ENCODE data around the gene ALDH1L1.
A peak's percentile ranks its signal among the peaks of the same experiment; 100 is the strongest.

Gene ALDH1L1

GRCh38 chr3:126191246-126191645, 10.9 kb upstream of the ALDH1L1 start:
- DNase-seq: no peak

DNA sequence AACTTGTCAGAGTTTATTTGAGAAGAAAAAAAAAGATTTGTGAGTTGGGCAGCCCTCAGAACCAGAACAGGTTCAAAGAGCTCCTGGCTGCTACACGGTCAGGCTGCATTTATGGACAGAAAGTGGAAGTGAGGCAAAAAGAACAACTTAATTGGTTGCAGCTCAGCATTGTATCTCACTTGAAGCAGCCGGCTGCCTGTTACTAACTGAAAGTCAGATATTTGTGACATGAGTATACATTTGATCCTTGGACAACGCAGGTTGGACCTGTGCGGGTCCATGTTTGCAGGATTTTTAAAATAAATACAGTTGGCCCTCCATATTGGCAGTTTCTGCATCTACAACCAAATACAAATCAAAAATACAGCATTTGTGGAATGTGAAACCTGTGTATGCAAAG, 7.5 kb upstream of the ALDH1L1 start:
- DNase-seq: no peak

GRCh38 chr3:126186749-126187148, 6.4 kb upstream of the ALDH1L1 start:
- DNase-seq: no peak

DNA sequence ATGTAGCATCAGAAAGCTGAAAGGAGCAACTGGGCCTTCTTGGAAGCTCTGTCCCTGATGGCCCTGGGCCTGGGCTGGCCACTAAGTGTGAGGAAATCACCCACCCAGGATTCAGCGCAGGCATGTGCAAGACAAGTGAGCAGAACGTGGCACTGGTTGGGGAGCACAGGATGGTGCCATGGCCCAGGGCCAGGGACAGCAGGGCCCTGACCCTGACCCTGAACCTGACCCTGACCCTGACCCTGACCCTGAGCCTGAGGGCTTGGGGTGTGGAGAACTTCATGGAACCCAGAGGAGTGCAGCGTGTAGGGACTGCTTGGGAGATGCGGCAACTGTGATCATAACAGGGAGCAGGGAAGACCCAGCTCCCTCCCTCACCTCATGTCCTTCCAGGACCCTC, 5.9 kb upstream of the ALDH1L1 start:
- no peak for DNase-seq

- DNase-seq: no peak
These were observed 4.1 kb upstream of the ALDH1L1 start for GRCh38 chr3:126184465-126185000.

DNA sequence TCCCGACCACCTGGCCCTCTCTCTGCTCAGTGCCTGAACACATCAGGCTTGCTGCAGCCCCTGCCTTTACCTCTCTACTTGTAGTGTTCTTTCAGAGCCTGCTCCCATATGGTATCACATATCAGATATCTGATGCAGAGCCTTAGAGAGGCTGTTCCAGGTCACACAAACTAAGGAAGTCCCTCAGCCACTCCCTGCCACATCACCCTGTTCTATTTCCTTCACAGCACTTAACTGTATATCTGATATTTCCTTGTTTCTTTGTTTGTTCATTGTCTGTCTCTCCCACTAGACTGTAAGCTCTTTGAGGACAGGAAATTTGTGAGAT, 976 bp upstream of the ALDH1L1 start:
- DNase-seq: peak; percentile 25

- DNase-seq: no peak
These were observed 435 bp downstream of the ALDH1L1 start for GRCh38 chr3:126179825-126180476.

DNA sequence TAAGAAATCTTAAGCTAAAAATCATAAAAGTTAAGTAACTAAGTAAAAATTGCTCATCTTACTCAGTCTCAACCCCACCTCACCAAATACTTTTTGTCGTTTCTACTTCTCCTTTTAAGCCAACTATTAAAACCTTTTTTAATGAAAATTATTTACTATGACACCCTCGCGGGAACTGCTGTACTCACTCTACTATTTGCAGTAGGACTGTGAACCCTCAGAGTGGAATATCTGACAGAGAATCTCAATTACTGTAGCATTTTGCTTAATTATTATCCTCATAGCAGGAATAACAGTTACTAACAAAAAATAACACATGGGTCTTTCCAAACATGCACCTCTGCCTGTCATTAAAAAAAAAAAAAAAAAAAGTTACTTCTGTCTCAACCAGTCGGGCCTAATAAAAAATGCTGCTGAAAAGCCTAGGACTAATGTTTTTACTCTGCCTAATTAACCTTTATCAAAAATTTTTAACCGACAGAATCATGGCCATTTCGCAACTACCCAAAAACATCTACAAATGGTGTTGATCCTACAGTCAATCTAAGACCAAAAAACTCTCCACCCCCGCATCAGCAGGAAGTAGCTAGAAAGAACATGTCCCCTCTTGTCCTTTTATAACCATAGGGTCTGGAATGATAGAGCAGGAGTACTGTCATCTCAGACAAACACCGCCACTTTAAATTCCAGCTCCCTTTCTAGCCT, 10.2 kb downstream of the ALDH1L1 start:
- no peak for DNase-seq

DNA sequence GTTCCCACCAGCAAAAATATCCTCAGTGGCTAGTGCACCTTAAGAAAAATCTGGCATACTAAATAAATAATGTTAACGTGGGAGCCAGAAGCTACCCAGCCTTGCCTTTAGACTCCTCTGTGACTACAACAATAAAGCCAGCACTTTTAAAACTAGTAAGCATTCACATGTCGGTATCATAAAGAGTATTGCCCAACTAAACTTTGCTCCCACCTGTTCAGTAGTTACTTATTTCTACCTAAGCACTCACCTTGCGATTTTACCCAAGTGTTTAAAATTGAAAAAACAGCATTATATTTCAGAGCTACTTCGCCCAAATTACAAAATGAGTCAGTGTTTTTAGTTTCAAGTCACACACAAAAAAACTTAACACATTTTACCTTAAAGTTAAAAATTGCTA, 12.8 kb downstream of the ALDH1L1 start:
- DNase-seq: no peak

- no peak for DNase-seq
These were observed 14.4 kb downstream of the ALDH1L1 start for GRCh38 chr3:126166009-126166408.

DNA sequence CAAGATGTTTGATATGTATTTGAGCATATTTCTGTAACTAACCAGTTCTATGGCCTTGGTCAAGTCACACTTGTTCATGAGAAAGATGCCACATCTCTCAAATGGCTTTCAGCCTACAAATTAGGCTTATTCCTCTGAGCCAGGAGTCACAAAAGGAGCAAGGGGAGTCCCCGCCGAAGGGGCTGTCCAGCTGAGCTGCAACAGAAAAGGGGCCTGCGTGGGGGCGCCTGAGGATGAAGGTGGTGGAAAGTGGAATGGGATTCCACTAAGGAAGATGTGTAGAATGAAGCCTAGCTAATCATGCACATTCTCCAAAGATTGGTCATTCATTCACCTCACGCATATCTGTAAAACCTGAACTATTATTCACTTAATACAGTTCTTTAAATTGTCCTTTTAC, 19.1 kb downstream of the ALDH1L1 start:
- DNase-seq: no peak

DNA sequence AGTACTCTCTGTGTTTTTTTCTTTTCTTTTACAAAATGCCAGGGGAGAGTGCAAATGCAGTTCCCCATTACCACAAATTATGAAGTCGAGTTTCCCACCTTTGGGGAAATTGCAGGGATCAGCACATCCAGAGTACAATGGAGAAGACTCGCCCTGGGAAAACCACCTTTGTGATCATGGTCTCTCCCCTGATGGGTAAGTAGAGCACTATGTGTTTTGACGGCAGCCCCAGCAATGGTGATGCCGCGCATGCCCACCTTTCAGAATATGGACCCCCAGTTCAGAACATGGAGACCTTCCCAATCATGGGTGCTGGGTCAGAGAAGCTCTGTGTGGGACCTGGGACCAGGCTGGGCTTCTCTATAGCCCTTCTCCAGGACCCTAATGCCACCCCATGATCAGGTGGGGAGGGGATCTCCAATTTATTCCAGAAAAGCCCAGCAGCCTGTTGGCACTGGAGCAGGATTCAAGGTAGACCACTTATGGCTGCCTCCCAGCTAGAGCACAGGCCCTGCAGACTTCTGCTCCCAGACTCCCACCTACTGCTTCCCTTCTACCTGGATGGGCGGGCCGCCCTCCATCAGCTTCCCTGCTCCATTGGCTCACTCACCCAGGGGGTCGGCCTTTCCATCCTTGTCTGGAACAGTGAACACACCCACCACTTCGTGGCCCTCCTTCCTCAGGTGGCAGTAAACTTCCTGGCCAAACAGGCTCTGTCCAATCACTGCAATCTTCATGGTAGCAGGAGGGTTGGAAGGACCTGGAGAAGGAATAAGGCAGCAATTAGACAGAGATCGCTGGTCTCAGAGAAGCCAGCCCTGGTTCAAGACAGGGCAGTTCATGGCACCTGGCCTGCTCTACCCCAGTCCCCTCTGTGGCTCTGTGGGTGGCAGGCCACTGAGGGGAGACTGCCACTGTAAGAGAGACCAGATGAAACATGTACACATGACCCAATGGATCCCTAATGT, 19.9 kb downstream of the ALDH1L1 start:
- no peak for DNase-seq

- DNase-seq: no peak
These were observed 20.9 kb downstream of the ALDH1L1 start for GRCh38 chr3:126159476-126159875.

DNA sequence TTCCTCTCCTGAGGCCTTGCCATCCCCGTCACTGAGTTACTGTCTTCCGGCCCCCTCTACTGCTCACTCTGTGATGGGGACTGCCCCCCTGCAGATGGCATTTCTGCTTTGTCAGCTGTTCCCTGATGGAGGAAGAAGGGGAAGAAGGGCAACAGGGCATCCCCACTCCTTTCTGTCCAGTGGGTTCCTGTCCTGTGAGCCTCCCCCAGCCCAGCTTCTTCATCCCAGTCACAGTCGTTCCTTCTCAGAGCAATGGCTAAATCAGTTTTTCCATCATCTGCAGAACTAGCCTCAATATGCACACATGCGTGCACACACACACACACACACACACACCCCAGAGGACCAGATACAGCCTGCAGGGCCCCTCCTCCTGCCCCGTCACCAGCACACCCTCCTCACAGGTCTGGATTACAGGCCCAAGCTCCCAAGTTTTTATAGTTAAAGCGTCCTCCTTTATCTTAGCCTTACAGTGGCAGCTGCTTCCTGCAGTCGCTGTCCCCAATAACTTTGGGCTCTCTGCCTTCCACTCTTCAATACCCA, 21.4 kb downstream of the ALDH1L1 start:
- DNase-seq: no peak

- DNase-seq: no peak
These were observed 22.1 kb downstream of the ALDH1L1 start for GRCh38 chr3:126158016-126158911.

DNA sequence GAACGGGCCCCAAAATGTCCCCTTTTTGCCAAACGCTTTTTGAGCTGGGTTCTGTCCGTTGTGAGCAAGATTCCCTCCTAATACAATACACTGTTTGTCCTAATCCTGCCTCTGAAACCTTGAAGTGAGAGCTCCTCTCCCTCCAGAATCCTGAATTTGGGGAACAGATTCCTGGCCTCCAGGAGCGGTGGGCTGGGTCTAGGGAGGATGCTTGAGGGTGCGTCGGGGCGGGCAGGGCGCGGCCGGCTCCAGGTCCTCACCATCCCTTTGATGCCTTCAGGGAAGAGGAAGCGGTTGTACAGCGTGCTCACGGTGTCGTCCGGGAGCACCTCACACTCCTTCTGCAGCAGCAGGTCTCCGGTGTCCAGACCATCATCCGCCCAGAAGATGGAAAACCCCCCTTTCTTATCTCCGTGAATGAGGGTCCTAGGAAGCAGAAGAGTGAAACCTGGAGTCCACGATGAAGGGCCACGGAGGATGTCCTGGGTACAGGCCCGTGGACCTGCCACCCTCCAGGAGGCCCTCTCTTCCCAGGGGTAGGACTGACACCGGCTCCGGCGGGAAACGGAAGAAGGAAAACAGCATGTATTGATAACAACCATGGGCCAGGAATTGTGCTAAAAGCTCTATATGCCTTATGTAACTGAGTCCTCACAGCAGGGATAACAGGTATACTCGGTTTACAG, 23.2 kb downstream of the ALDH1L1 start:
- DNase-seq: no peak

- DNase-seq: no peak
These were observed 23.9 kb downstream of the ALDH1L1 start for GRCh38 chr3:126156468-126156867.

DNA sequence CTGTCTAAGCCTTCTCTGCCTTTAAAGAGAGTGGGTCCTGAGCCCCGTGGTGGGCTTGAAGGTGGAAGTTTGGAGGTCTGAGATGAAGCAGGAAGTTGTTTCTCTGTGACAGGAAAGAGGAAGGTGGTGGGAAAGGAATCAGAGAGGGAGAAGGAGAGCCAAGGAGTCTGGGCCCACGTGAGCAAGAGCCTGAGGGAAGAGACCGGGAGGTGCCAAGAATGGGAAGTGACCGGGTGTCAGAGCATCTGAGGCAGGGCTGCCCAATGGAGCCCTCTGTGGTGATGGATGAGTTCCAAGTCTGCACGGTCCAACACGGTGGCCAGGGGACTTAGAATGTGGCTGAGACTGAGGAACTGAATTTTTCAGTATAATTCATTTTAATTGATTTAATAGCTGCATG, 24.6 kb downstream of the ALDH1L1 start:
- DNase-seq: no peak

DNA sequence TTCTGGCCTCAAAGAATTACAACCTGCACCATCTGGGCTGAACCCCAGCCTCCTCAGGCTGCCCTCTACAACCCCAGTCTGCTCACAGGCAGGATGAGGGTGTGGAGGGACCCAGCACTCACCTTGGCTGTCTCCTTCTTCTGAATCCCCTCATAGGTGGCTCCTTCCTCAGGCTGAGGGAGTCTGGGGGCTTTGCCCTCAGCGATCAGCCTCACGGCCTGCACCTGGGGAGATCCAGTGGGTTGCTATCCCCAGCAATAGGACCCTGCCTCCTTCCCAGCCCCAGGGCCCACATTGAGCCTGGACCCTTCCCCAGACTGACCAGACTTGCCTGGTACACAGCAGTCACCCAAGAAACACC, 25.1 kb downstream of the ALDH1L1 start:
- no peak for DNase-seq

DNA sequence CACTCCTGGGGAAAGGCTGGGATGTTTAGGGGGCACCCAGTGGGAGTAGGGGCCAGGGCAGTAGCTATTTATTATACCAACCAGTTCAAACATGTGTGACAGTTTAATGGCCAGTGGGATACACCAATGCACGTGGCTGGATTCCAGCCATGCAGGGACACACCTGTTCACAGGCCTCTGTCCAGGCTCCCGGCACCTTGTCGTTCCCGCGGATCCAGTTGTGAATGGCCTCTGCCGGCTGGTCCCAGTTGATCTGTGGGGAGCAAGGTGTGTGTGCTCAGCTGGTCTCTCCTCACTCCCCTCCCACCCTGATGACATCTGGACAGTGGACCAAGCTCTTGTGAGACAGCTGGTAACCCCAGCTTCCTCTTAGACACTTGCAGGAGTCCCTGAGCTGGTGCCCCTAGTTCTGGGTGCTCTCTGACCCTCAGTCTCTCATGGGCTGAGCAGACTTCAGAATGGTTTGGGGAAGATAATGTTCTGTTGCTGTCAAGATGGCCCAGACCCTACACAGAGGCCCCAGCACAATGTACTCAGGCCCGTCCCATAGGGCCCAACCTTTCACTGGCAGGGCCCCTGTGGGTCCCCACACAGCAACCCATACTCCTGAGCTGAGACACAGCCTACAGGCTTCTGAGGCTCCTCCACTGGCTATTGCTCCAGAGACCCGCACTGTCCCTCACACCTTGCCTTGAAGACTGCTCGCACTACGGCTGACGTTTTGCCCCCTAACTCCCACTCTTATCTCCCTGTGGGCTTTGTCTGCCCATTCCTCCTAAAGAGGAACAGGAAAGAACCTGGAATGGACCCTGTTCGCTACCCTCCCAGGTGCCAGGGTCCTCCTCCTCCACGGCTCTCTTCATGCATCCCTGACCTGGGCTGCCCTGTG, 25.8 kb downstream of the ALDH1L1 start:
- DNase-seq: no peak
